ENCODE data around the gene BHLHE40. TPM values are rescaled to one million over a fixed set of nuclear protein-coding genes. Genes with fewer than 3 reads are reported as not detected.

The BHLHE40 gene
- total and polyA plus RNA-seq, 10 of the 15 experiments (the other 5 are each of a cell fraction or from before 2014, with no cell fraction given) = 25.2 to 106 (median 51.4) TPM

- SMC1A ChIA-PET (ENCODE audit: uncharacterized antibody, unreplicated experiment) = interaction anchor here (0.8 to 13.6 kb wide), 26 partner anchors 10 to 272 kb away, joined by 3 to 186 read pairs (median 14); no protein-coding TSS in a partner anchor
- RAD21 ChIA-PET (ENCODE audit: unreplicated experiment) = interaction anchor here (0.6 to 16.1 kb wide), 21 partner anchors 6 to 272 kb away, joined by 3 to 421 read pairs (median 17); partner anchors contain the start of gene BHLHE40
- no peak for FAIRE-seq
- POLR2A ChIA-PET = interaction anchor here (1.4 to 14.4 kb wide), 12 partner anchors 11 to 228 kb away, joined by 3 to 230 read pairs (median 13); no protein-coding TSS in a partner anchor
- 74% methylated on average over 40 of the region's 40 CpGs for WGBS (ENCODE audit: insufficient coverage, insufficient replicate concordance, low lambda C conversion rate, missing lambda C conversion rate)
- in situ Hi-C loops (cut with MboI) (loop anchor here (5.0 kb wide), 2 partner anchors 231 to 266 kb away; no protein-coding TSS in a partner anchor), intact Hi-C loops (cut with micrococcal nuclease; ENCODE audit: unreplicated experiment) (loop anchor here (10.0 kb wide), 1 partner anchor 478 kb away; no protein-coding TSS in a partner anchor)
- H3K9me3 ChIP-seq (replicated peaks; ENCODE audit: control insufficient read depth, insufficient read depth, low read length) = no peaks in the 10 kb centered on the region
- peaks cover 30% of the 10 kb centered on the region for H3K4me1 ChIP-seq (ENCODE audit: control insufficient read depth, insufficient read depth, low read length)
- no TSS peak for BruUV-seq (replicated peaks)
- H3K36me3 ChIP-seq (ENCODE audit: control insufficient read depth in 2 of 2, insufficient read depth in 2 of 2, low read length in 1 of 2) = peaks cover 7 to 13% of the 10 kb centered on the region in 2 experiments
- peak overlapping the region; percentile 87 for H3K27ac ChIP-seq (ENCODE audit: control insufficient read depth, insufficient read depth)
- H3K9ac ChIP-seq (ENCODE audit: control insufficient read depth, insufficient read depth, low read length) = peak overlapping the region; percentile 73
- CTCF ChIA-PET = interaction anchor here (0.7 to 14.2 kb wide), 20 partner anchors 7 to 272 kb away, joined by 3 to 330 read pairs (median 4); no protein-coding TSS in a partner anchor
- ATAC-seq = no peak
- DNase-seq (ENCODE audit: low read depth, low spot score) = no peak
- no peak overlapping the region for H2AFZ ChIP-seq (ENCODE audit: control insufficient read depth, low read depth, low read length)
- no peaks in the 10 kb centered on the region for H3K27me3 ChIP-seq (replicated peaks in 1 of 2; ENCODE audit: control insufficient read depth in 2 of 2, insufficient read depth in 2 of 2, low read length in 1 of 2)
- H4K20me1 ChIP-seq (ENCODE audit: control insufficient read depth, insufficient read depth) = no peaks in the 10 kb centered on the region; the same call in 1 of the 2 replicates
- H3K4me2 ChIP-seq (ENCODE audit: control insufficient read depth, insufficient read depth) = peak overlapping the region; percentile 93
- H3K4me3 ChIP-seq = peak overlapping the region; percentile 86
- H3K79me2 ChIP-seq (ENCODE audit: control insufficient read depth, insufficient read depth, low read length) = peaks cover 61% of the 10 kb centered on the region
- 0 out of 2 replicates have a peak, but pooled peaks have one; percentile 5 for TF ChIP-seq SMC3 (IDR thresholded peaks at IDR 0.05; ENCODE audit: borderline replicate concordance, low read length)
- TF ChIP-seq, protein P1, sequence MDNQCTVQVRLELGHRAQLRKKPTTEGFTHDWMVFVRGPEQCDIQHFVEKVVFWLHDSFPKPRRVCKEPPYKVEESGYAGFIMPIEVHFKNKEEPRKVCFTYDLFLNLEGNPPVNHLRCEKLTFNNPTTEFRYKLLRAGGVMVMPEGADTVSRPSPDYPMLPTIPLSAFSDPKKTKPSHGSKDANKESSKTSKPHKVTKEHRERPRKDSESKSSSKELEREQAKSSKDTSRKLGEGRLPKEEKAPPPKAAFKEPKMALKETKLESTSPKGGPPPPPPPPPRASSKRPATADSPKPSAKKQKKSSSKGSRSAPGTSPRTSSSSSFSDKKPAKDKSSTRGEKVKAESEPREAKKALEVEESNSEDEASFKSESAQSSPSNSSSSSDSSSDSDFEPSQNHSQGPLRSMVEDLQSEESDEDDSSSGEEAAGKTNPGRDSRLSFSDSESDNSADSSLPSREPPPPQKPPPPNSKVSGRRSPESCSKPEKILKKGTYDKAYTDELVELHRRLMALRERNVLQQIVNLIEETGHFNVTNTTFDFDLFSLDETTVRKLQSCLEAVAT (IDR thresholded peaks at IDR 0.05) = peak; percentile 99
- no peak for TF ChIP-seq CREM (IDR thresholded peaks at IDR 0.05; ENCODE audit: low read depth)
- no peak for TF ChIP-seq MYB (IDR thresholded peaks at IDR 0.05; ENCODE audit: borderline replicate concordance, low read depth, low read length)
- no peak for TF ChIP-seq TARDBP (IDR thresholded peaks at IDR 0.05; ENCODE audit: borderline replicate concordance)
- TF ChIP-seq HDGF (IDR thresholded peaks at IDR 0.05) = 0 out of 2 replicates have a peak, but pooled peaks have one; percentile 2
- TF ChIP-seq CHD2 (IDR thresholded peaks at IDR 0.05; ENCODE audit: borderline replicate concordance, low read depth, low read length) = no peak
- peak; percentile 61; the same call in 1 of the 2 replicates for TF ChIP-seq LARP7 (IDR thresholded peaks at IDR 0.05)
- TF ChIP-seq GATAD2B (conservative IDR thresholded peaks at IDR 0.05; ENCODE audit: low read depth) = 0 out of 2 replicates have a peak, but pooled peaks have one; percentile 36
- TF ChIP-seq ATF2 (IDR thresholded peaks at IDR 0.05; ENCODE audit: low read length) = no peak
- TF ChIP-seq NFIC (IDR thresholded peaks at IDR 0.05; ENCODE audit: low read depth, low read length) = no peak
- TF ChIP-seq ELK1 (IDR thresholded peaks at IDR 0.05; ENCODE audit: low read depth, low read length) = no peak
- TF ChIP-seq MTA2 (IDR thresholded peaks at IDR 0.05; ENCODE audit: low read depth) = peak; percentile 47; the same call in 1 of the 2 replicates
- TF ChIP-seq NR2C1 (IDR thresholded peaks at IDR 0.05) = no peak
- TF ChIP-seq POLR2A (IDR thresholded peaks at IDR 0.05; ENCODE audit: low read depth, low read length) = peak; percentile 57
- TF ChIP-seq POU2F2 (IDR thresholded peaks at IDR 0.05; ENCODE audit: borderline replicate concordance, low read depth, low read length) = no peak
- TF ChIP-seq CBFB (IDR thresholded peaks at IDR 0.05; ENCODE audit: low read depth) = no peak
Observed at GRCh38 chr3:4982773-4983738, 3.8 kb downstream of the BHLHE40 start.

Data from GM12878 (cell line).